ENCODE data around the gene ZFAND6. TPM values are rescaled to one million over a fixed set of nuclear protein-coding genes. Genes with fewer than 3 reads are reported as not detected.
A peak's percentile ranks its signal among the peaks of the same experiment; 100 is the strongest.
"Not testable (repeated sequence)": the region's sequence is repeated elsewhere in the genome, so short reads cannot be mapped to it uniquely, and the experiment has no call there.

Gene ZFAND6
- total RNA-seq, 1 donor from 2014 or later = 87.4 TPM

- intact Hi-C loops (cut with DNase I) = loop anchor here (5.0 to 10.0 kb wide), 2 partner anchors 68 to 95 kb away; partner anchors contain the start of gene ZFAND6
- peak; percentile 98 to 99 for DNase-seq (ENCODE audit: extremely low spot score in 2 of 2)
- peaks cover 24% of the 10 kb centered on the region for H3K4me1 ChIP-seq
- H3K9me3 ChIP-seq = no peaks in the 10 kb centered on the region
- no peak for TF ChIP-seq POLR2A (IDR thresholded peaks at IDR 0.05)
- peak in 1 of 2 donors; percentile 29 for TF ChIP-seq POLR2AphosphoS5 (IDR thresholded peaks at IDR 0.05; ENCODE audit: insufficient read depth in 1 of 2, low read depth in 1 of 2)
- TF ChIP-seq CTCF (IDR thresholded peaks at IDR 0.05) = no peak
- H3K4me3 ChIP-seq = peak overlapping the region; percentile 72 to 91
- no peaks in the 10 kb centered on the region for H3K36me3 ChIP-seq
- no peaks in the 10 kb centered on the region for H3K27me3 ChIP-seq
- peak overlapping the region; percentile 87 for H3K27ac ChIP-seq
Measured at GRCh38 chr15:80152180-80152895, 92.9 kb downstream of the ZFAND6 start.

- intact Hi-C loops (cut with DNase I) = loop anchor here (5.0 to 10.0 kb wide), 2 partner anchors 68 to 96 kb away; partner anchors contain the start of gene ZFAND6
- peaks cover 24% of the 10 kb centered on the region for H3K4me1 ChIP-seq
- peak within 1 kb of the TSS; percentile 87 for H3K27ac ChIP-seq
- peak within 1 kb of the TSS; percentile 72 to 91 for H3K4me3 ChIP-seq
- peaks cover 0 to 2% of the 10 kb centered on the region in 2 donors for H3K36me3 ChIP-seq
- no peaks in the 10 kb centered on the region for H3K9me3 ChIP-seq
- DNase-seq (ENCODE audit: extremely low spot score in 2 of 2) = no peak
- H3K27me3 ChIP-seq = no peaks in the 10 kb centered on the region
- TF ChIP-seq POLR2AphosphoS5 (IDR thresholded peaks at IDR 0.05; ENCODE audit: insufficient read depth in 1 of 2, low read depth in 1 of 2) (peak in 1 of 2 donors; percentile 39), POLR2A (IDR thresholded peaks at IDR 0.05) (no peak)
Measured at GRCh38 chr15:80152896-80153876, 93.7 kb downstream of the ZFAND6 start, which contains the start of gene FAH. Gene FAH, plus strand, starts transcription at chr15:80152999. Its CDS starts 56 bp downstream, at chr15:80153055.

- peaks cover 24% of the 10 kb centered on the region for H3K4me1 ChIP-seq
- TF ChIP-seq CTCF (IDR thresholded peaks at IDR 0.05) = no peak
- no peak for TF ChIP-seq POLR2A (IDR thresholded peaks at IDR 0.05)
- TF ChIP-seq POLR2AphosphoS5 (IDR thresholded peaks at IDR 0.05; ENCODE audit: insufficient read depth in 1 of 2, low read depth in 1 of 2) = no peak
- H3K27me3 ChIP-seq = no peaks in the 10 kb centered on the region
- intact Hi-C loops (cut with DNase I) = loop anchor here (5.0 to 10.0 kb wide), 2 partner anchors 69 to 97 kb away; partner anchors contain the start of gene ZFAND6
- no peaks in the 10 kb centered on the region for H3K9me3 ChIP-seq
- no peak for DNase-seq (ENCODE audit: extremely low spot score in 2 of 2)
- H3K4me3 ChIP-seq = peak overlapping the region in 1 of 2 donors; percentile 72
- peak overlapping the region; percentile 87 for H3K27ac ChIP-seq
- H3K36me3 ChIP-seq = peaks cover 0 to 8% of the 10 kb centered on the region in 2 donors
Measured at GRCh38 chr15:80153900-80154299, 94.4 kb downstream of the ZFAND6 start.

GRCh38 chr15:80154336-80154735, 94.9 kb downstream of the ZFAND6 start:
- Histone ChIP-seq H3K36me3 (peaks cover 0 to 8% of the 10 kb centered on the region in 2 donors), H3K4me3 (no peak overlapping the region), H3K4me1 (peaks cover 24% of the 10 kb centered on the region), H3K27me3 (no peaks in the 10 kb centered on the region), H3K27ac (peak overlapping the region; percentile 11), H3K9me3 (no peaks in the 10 kb centered on the region)
- TF ChIP-seq CTCF (IDR thresholded peaks at IDR 0.05) (no peak), POLR2AphosphoS5 (IDR thresholded peaks at IDR 0.05; ENCODE audit: insufficient read depth in 1 of 2, low read depth in 1 of 2) (no peak), POLR2A (IDR thresholded peaks at IDR 0.05) (no peak)
- DNase-seq (ENCODE audit: extremely low spot score in 2 of 2) = no peak
- intact Hi-C loops (cut with DNase I) = loop anchor here (5.0 to 10.0 kb wide), 2 partner anchors 70 to 97 kb away; partner anchors contain the start of gene ZFAND6

GRCh38 chr15:80155001-80155377, 95.5 kb downstream of the ZFAND6 start:
- intact Hi-C loops (cut with DNase I) = loop anchor here (10.0 kb wide), 1 partner anchor 70 kb away; no protein-coding TSS in a partner anchor
- Histone ChIP-seq H3K4me1 (peaks cover 24% of the 10 kb centered on the region), H3K27me3 (no peaks in the 10 kb centered on the region), H3K9me3 (no peaks in the 10 kb centered on the region), H3K36me3 (peaks cover 0 to 8% of the 10 kb centered on the region in 2 donors), H3K27ac (peak overlapping the region; percentile 11), H3K4me3 (no peak overlapping the region)
- no peak for TF ChIP-seq POLR2A (IDR thresholded peaks at IDR 0.05)
- no peak for TF ChIP-seq CTCF (IDR thresholded peaks at IDR 0.05)
- no peak for TF ChIP-seq POLR2AphosphoS5 (IDR thresholded peaks at IDR 0.05; ENCODE audit: insufficient read depth in 1 of 2, low read depth in 1 of 2)
- no peak for DNase-seq (ENCODE audit: extremely low spot score in 2 of 2)

GRCh38 chr15:80155378-80156175, 96.1 kb downstream of the ZFAND6 start:
- H3K4me1 ChIP-seq = peaks cover 24% of the 10 kb centered on the region
- intact Hi-C loops (cut with DNase I) = loop anchor here (10.0 kb wide), 1 partner anchor 71 kb away; no protein-coding TSS in a partner anchor
- not testable (repeated sequence) for H3K27me3 ChIP-seq; H3K36me3 ChIP-seq; H3K4me3 ChIP-seq; DNase-seq (ENCODE audit: extremely low spot score in 2 of 2); H3K9me3 ChIP-seq
- peak overlapping the region; percentile 11 for H3K27ac ChIP-seq

Measured in vagina (tissue), 2 donors.